ENCODE measurements around the gene TAMM41. TPM values are rescaled to one million over a fixed set of nuclear protein-coding genes. Genes with fewer than 3 reads are reported as not detected.
"Not testable (repeated sequence)": the region's sequence is repeated elsewhere in the genome, so short reads cannot be mapped to it uniquely, and the experiment has no call there.

TAMM41 gene
- total RNA-seq, 2 donors from 2014 or later: 12.3 to 14.5 TPM

- ATAC-seq (ENCODE audit: insufficient number of reproducible peaks, low FRiP score, low read depth) (no peak), DNase-seq (ENCODE audit: low spot score) (no peak)
- Histone ChIP-seq H3K27me3 (replicated peaks; ENCODE audit: insufficient read depth) (no peaks in the 10 kb centered on the region), H3K4me1 (ENCODE audit: control insufficient read depth in 1 of 2, low read depth in 2 of 2) (peaks cover 10 to 12% of the 10 kb centered on the region in 2 donors), H3K9me3 (no peaks in the 10 kb centered on the region), H3K4me3 (no peak overlapping the region), H3K36me3 (no peaks in the 10 kb centered on the region), H3K27ac (no peak overlapping the region)
- no peak for TF ChIP-seq CTCF (IDR thresholded peaks at IDR 0.05)
Measured at GRCh38 chr3:11774296-11774877, 72.3 kb downstream of the TAMM41 start.

GRCh38 chr3:11771931-11772330 lies 74.8 kb downstream of the TAMM41 start:
- ATAC-seq (ENCODE audit: insufficient number of reproducible peaks, low FRiP score, low read depth); H3K27me3 ChIP-seq (replicated peaks; ENCODE audit: insufficient read depth); DNase-seq (ENCODE audit: low spot score): not testable (repeated sequence)

GRCh38 chr3:11770477-11771391 lies 76.0 kb downstream of the TAMM41 start:
- Histone ChIP-seq H3K36me3 (no peaks in the 10 kb centered on the region), H3K27me3 (replicated peaks; ENCODE audit: insufficient read depth) (no peaks in the 10 kb centered on the region), H3K4me1 (ENCODE audit: control insufficient read depth in 1 of 2, low read depth in 2 of 2) (peaks cover 10 to 12% of the 10 kb centered on the region in 2 donors), H3K27ac (no peak overlapping the region), H3K9me3 (no peaks in the 10 kb centered on the region), H3K4me3 (peak overlapping the region; percentile 60)
- ATAC-seq (ENCODE audit: insufficient number of reproducible peaks, low FRiP score, low read depth) (peak; percentile 54), DNase-seq (ENCODE audit: low spot score) (peak; percentile 13)
- TF ChIP-seq CTCF (IDR thresholded peaks at IDR 0.05): no peak

More at GRCh38 chr3:11771931-11772330, 74.8 kb downstream of the TAMM41 start:
- not testable (repeated sequence) for H3K4me3 ChIP-seq, H3K9me3 ChIP-seq, H3K36me3 ChIP-seq, H3K27ac ChIP-seq
- peaks cover 10 to 12% of the 10 kb centered on the region in 2 donors for H3K4me1 ChIP-seq (ENCODE audit: control insufficient read depth in 1 of 2, low read depth in 2 of 2)

- no peaks in the 10 kb centered on the region for H3K36me3 ChIP-seq
- no peak overlapping the region for H3K27ac ChIP-seq
- H3K4me3 ChIP-seq: peak overlapping the region; percentile 60
Measured at GRCh38 chr3:11769704-11770476, 76.8 kb downstream of the TAMM41 start.

GRCh38 chr3:11768604-11769003 lies 78.1 kb downstream of the TAMM41 start:
- DNase-seq (ENCODE audit: low spot score) (no peak), ATAC-seq (ENCODE audit: insufficient number of reproducible peaks, low FRiP score, low read depth) (no peak)
- TF ChIP-seq CTCF (IDR thresholded peaks at IDR 0.05): no peak
- peaks cover 10 to 12% of the 10 kb centered on the region in 2 donors for H3K4me1 ChIP-seq (ENCODE audit: control insufficient read depth in 1 of 2, low read depth in 2 of 2)
- no peaks in the 10 kb centered on the region for H3K36me3 ChIP-seq
- no peak overlapping the region for H3K4me3 ChIP-seq
- H3K9me3 ChIP-seq: no peaks in the 10 kb centered on the region
- H3K27ac ChIP-seq: no peak overlapping the region
- no peaks in the 10 kb centered on the region for H3K27me3 ChIP-seq (replicated peaks; ENCODE audit: insufficient read depth)

More at GRCh38 chr3:11769704-11770476, 76.8 kb downstream of the TAMM41 start:
- ATAC-seq (ENCODE audit: insufficient number of reproducible peaks, low FRiP score, low read depth) (no peak), DNase-seq (ENCODE audit: low spot score) (no peak)
- peaks cover 10 to 12% of the 10 kb centered on the region in 2 donors for H3K4me1 ChIP-seq (ENCODE audit: control insufficient read depth in 1 of 2, low read depth in 2 of 2)
- TF ChIP-seq CTCF (IDR thresholded peaks at IDR 0.05): no peak
- no peaks in the 10 kb centered on the region for H3K9me3 ChIP-seq
- no peaks in the 10 kb centered on the region for H3K27me3 ChIP-seq (replicated peaks; ENCODE audit: insufficient read depth)
